Glutamatergic neuron (in vitro differentiated cells): ENCODE results near the gene ARHGEF38. TPM values are rescaled to one million over a fixed set of nuclear protein-coding genes. Genes with fewer than 3 reads are reported as not detected.

Source experiments
- DNase-seq: peaks from one replicate; pipeline ENCODE4 v3.0.0; 2022
- H3K27ac Mint-ChIP-seq: one replicate; pipeline ENCODE4 v1.8.0; 2020; ENCODE audit warnings: mild to moderate bottlenecking, mixed read lengths, inconsistent platforms; ENCODE audit not compliant: unreplicated experiment
- H3K27me3 Mint-ChIP-seq: one replicate; pipeline ENCODE4 v1.8.0; 2020; ENCODE audit warnings: mild to moderate bottlenecking, moderate library complexity, mixed read lengths, inconsistent platforms; ENCODE audit not compliant: unreplicated experiment
- H3K36me3 Mint-ChIP-seq: one replicate; pipeline ENCODE4 v1.8.0; 2020; ENCODE audit warnings: mild to moderate bottlenecking, mixed read lengths, inconsistent platforms; ENCODE audit not compliant: unreplicated experiment
- H3K4me1 Mint-ChIP-seq: one replicate; pipeline ENCODE4 v1.8.0; 2020; ENCODE audit warnings: mild to moderate bottlenecking, low read depth, mixed read lengths, inconsistent platforms; ENCODE audit not compliant: unreplicated experiment
- H3K4me3 Mint-ChIP-seq: one replicate; pipeline ENCODE4 v1.8.0; 2020; ENCODE audit warnings: mild to moderate bottlenecking, mixed read lengths, inconsistent platforms; ENCODE audit not compliant: unreplicated experiment
- H3K9me3 Mint-ChIP-seq: one replicate; pipeline ENCODE4 v1.8.0; 2020; ENCODE audit warnings: mild to moderate bottlenecking, moderate library complexity, mixed read lengths, inconsistent platforms; ENCODE audit not compliant: unreplicated experiment
- CTCF ChIP-seq: fragments of 200-600 bp; sonication (generic); IDR thresholded peaks from one replicate; pipeline ENCODE4 v1.5.0; 2021; ENCODE audit not compliant: partially characterized antibody, unreplicated experiment
- total RNA-seq: library from RNA; stranded (reverse); fragmentation: NEBNext Ultra II Directional; extraction: Animal tissue kit (Norgen Biotek cat#: 25700); gene quantifications from one replicate; pipeline ENCODE4 v1.2.1, GENCODE V29; 2021; ENCODE audit not compliant: unreplicated experiment

The ARHGEF38 gene
- total RNA-seq, 1 donor from 2014 or later = not detected

GRCh38 chr4:105619188-105619931, 66.9 kb downstream of the ARHGEF38 start:
- no peaks in the 10 kb centered on the region for H3K4me1 Mint-ChIP-seq
- H3K9me3 Mint-ChIP-seq = no peaks in the 10 kb centered on the region
- no peaks in the 10 kb centered on the region for H3K36me3 Mint-ChIP-seq
- H3K4me3 Mint-ChIP-seq = no peak overlapping the region
- no peaks in the 10 kb centered on the region for H3K27me3 Mint-ChIP-seq
- H3K27ac Mint-ChIP-seq = no peak overlapping the region
- no peak for DNase-seq
- TF ChIP-seq CTCF = no peak

- Mint-ChIP-seq H3K4me1 (no peaks in the 10 kb centered on the region), H3K36me3 (no peaks in the 10 kb centered on the region), H3K27ac (no peak overlapping the region), H3K9me3 (no peaks in the 10 kb centered on the region), H3K4me3 (no peak overlapping the region), H3K27me3 (no peaks in the 10 kb centered on the region)
- DNase-seq = no peak
- TF ChIP-seq CTCF = no peak
Observed at GRCh38 chr4:105620640-105621323, 68.4 kb downstream of the ARHGEF38 start.

GRCh38 chr4:105622269-105622668, 69.8 kb downstream of the ARHGEF38 start:
- TF ChIP-seq CTCF = no peak
- Mint-ChIP-seq H3K27ac (no peak overlapping the region), H3K36me3 (no peaks in the 10 kb centered on the region), H3K4me3 (no peak overlapping the region), H3K4me1 (no peaks in the 10 kb centered on the region), H3K9me3 (no peaks in the 10 kb centered on the region), H3K27me3 (no peaks in the 10 kb centered on the region)
- DNase-seq = no peak

GRCh38 chr4:105623099-105623498, 70.7 kb downstream of the ARHGEF38 start:
- DNase-seq = no peak
- Mint-ChIP-seq H3K27me3 (no peaks in the 10 kb centered on the region), H3K4me3 (no peak overlapping the region), H3K4me1 (no peaks in the 10 kb centered on the region), H3K36me3 (no peaks in the 10 kb centered on the region), H3K9me3 (no peaks in the 10 kb centered on the region), H3K27ac (no peak overlapping the region)
- no peak for TF ChIP-seq CTCF

- H3K36me3 Mint-ChIP-seq = no peaks in the 10 kb centered on the region
- DNase-seq = no peak
- H3K27me3 Mint-ChIP-seq = no peaks in the 10 kb centered on the region
- no peaks in the 10 kb centered on the region for H3K9me3 Mint-ChIP-seq
- no peak overlapping the region for H3K4me3 Mint-ChIP-seq
- H3K4me1 Mint-ChIP-seq = no peaks in the 10 kb centered on the region
- TF ChIP-seq CTCF = no peak
- no peak overlapping the region for H3K27ac Mint-ChIP-seq
Observed at GRCh38 chr4:105624530-105624929, 72.1 kb downstream of the ARHGEF38 start.
